ENCODE results near the gene TMEM233. TPM values are rescaled to one million over a fixed set of nuclear protein-coding genes. Genes with fewer than 3 reads are reported as not detected.
"Not testable (repeated sequence)": the region's sequence is repeated elsewhere in the genome, so short reads cannot be mapped to it uniquely, and the experiment has no call there.

Gene TMEM233
- total RNA-seq, 1 experiment from 2014 or later = not detected

DNA sequence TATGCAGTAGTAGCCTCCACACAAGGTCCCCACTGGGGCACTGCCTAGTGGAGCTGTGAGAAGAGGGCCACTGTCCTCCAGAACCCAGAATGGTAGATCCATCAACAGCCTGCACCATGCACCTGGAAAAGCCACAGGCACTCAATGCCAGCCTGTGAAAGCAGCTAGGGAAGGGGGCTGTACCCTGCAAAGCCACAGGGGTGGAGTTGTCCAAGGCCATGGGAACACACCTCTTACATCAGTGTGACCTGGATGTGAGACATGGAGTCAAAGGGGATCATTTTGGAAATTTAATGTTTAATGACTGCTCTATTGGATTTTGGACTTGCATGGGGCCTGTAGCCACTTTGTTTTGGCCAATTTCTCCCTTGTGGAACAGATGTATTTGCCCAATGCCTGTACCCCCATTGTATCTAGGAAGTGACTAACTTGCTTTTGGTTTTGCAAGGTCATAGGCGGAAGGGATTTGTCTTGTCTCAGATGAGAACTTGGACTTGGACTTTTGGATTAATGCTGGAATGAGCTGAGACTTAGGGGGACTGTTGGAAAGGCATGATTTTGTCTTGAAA lies 24.8 kb downstream of the TMEM233 start:
- H3K9me2 ChIP-seq (ENCODE audit: insufficient read depth); DNase-seq (ENCODE audit: low read depth, low spot score); POLR2A ChIA-PET; H3K79me2 ChIP-seq (ENCODE audit: insufficient read depth, low read length); H3K27ac ChIP-seq (ENCODE audit: low read depth, low read length); H3K36me3 ChIP-seq (ENCODE audit: control insufficient read depth in 1 of 2, insufficient read depth in 2 of 2, low read length in 2 of 2); BruUV-seq (replicated peaks); H2AFZ ChIP-seq (ENCODE audit: low read depth, low read length, poor library complexity, severe bottlenecking); ATAC-seq; H3K4me3 ChIP-seq (replicated peaks in 1 of 2; ENCODE audit: low read depth in 1 of 2, low read length in 2 of 2); H3K9me3 ChIP-seq (ENCODE audit: control insufficient read depth in 1 of 2, insufficient read depth in 1 of 2, low read depth in 1 of 2, low read length in 2 of 2); H4K20me1 ChIP-seq (ENCODE audit: insufficient read depth); H3K4me1 ChIP-seq (ENCODE audit: control insufficient read depth in 1 of 2, insufficient read depth in 2 of 2, low read length in 2 of 2); CTCF ChIA-PET; intact Hi-C loops (cut with micrococcal nuclease); H3K9ac ChIP-seq (ENCODE audit: low read length); H3K27me3 ChIP-seq (ENCODE audit: insufficient read depth, low read length); RAD21 ChIA-PET (ENCODE audit: low non-redundant PET in 1 of 2, low total read pairs in 2 of 2, uncharacterized antibody in 2 of 2, unreplicated experiment in 2 of 2); H3K4me2 ChIP-seq (ENCODE audit: low read length): not testable (repeated sequence)

DNA sequence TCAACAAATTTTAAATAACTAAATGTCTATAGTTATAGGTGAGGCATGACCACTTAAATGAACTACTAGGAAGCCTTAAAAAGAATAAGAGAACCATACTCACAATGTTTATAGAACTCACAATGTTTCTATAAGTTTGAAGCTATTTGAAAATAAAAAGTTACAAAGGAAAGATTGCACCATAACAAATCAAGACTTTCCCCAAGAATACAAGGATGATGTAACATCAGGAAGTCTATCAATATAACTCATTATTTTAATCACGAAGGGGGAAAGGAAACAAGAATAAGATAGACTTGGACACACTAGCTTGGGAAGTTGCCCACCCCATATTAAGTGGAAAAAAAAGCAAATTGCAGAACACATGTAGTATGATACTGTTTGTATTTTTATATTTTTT lies 26.9 kb downstream of the TMEM233 start:
- Histone ChIP-seq H3K9ac (ENCODE audit: low read length) (no peak overlapping the region), H3K9me3 (ENCODE audit: control insufficient read depth in 1 of 2, insufficient read depth in 1 of 2, low read depth in 1 of 2, low read length in 2 of 2) (no peaks in the 10 kb centered on the region), H3K9me2 (ENCODE audit: insufficient read depth) (no peaks in the 10 kb centered on the region), H3K36me3 (ENCODE audit: control insufficient read depth in 1 of 2, insufficient read depth in 2 of 2, low read length in 2 of 2) (no peaks in the 10 kb centered on the region), H3K27ac (ENCODE audit: low read depth, low read length) (no peak overlapping the region), H3K27me3 (ENCODE audit: insufficient read depth, low read length) (peaks cover 9% of the 10 kb centered on the region; the same call in 1 of the 2 replicates), H3K4me2 (ENCODE audit: low read length) (no peak overlapping the region), H2AFZ (ENCODE audit: low read depth, low read length, poor library complexity, severe bottlenecking) (no peak overlapping the region), H3K79me2 (ENCODE audit: insufficient read depth, low read length) (no peaks in the 10 kb centered on the region), H3K4me3 (replicated peaks in 1 of 2; ENCODE audit: low read depth in 1 of 2, low read length in 2 of 2) (no peak overlapping the region), H3K4me1 (ENCODE audit: control insufficient read depth in 1 of 2, insufficient read depth in 2 of 2, low read length in 2 of 2) (no peaks in the 10 kb centered on the region), H4K20me1 (ENCODE audit: insufficient read depth) (no peaks in the 10 kb centered on the region)
- intact Hi-C loops (cut with micrococcal nuclease) = no loop called here
- DNase-seq (ENCODE audit: low read depth, low spot score) (no peak), ATAC-seq (no peak)
- TF ChIP-seq RAD21 (IDR thresholded peaks at IDR 0.05; ENCODE audit: low read depth) (no peak), TCF7L2 (IDR thresholded peaks at IDR 0.05; ENCODE audit: borderline replicate concordance, extremely low read depth, insufficient read depth, insufficient read length) (no peak), ZFX (IDR thresholded peaks at IDR 0.05) (no peak), ZNF274 (IDR thresholded peaks at IDR 0.05; ENCODE audit: low read depth, low read length) (no peak), EZH2 (IDR thresholded peaks at IDR 0.05) (no peak), CBX3 (IDR thresholded peaks at IDR 0.05; ENCODE audit: low read depth) (no peak), EZH2phosphoT487 (IDR thresholded peaks at IDR 0.05; ENCODE audit: borderline replicate concordance) (no peak), JUND (IDR thresholded peaks at IDR 0.05) (no peak)
- TF ChIP-seq, protein P1, sequence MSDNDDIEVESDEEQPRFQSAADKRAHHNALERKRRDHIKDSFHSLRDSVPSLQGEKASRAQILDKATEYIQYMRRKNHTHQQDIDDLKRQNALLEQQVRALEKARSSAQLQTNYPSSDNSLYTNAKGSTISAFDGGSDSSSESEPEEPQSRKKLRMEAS (IDR thresholded peaks at IDR 0.05) = no peak
- TF ChIP-seq, protein P2, sequence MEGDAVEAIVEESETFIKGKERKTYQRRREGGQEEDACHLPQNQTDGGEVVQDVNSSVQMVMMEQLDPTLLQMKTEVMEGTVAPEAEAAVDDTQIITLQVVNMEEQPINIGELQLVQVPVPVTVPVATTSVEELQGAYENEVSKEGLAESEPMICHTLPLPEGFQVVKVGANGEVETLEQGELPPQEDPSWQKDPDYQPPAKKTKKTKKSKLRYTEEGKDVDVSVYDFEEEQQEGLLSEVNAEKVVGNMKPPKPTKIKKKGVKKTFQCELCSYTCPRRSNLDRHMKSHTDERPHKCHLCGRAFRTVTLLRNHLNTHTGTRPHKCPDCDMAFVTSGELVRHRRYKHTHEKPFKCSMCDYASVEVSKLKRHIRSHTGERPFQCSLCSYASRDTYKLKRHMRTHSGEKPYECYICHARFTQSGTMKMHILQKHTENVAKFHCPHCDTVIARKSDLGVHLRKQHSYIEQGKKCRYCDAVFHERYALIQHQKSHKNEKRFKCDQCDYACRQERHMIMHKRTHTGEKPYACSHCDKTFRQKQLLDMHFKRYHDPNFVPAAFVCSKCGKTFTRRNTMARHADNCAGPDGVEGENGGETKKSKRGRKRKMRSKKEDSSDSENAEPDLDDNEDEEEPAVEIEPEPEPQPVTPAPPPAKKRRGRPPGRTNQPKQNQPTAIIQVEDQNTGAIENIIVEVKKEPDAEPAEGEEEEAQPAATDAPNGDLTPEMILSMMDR (IDR thresholded peaks at IDR 0.05 in 2 of 3, conservative IDR thresholded peaks at IDR 0.05 in 1 of 3; ENCODE audit: borderline replicate concordance in 1 of 3, insufficient read depth in 1 of 3, low read depth in 2 of 3, low read length in 2 of 3) = no peak
- ChIA-PET CTCF (no interaction called here), POLR2A (no interaction called here), RAD21 (ENCODE audit: low non-redundant PET in 1 of 2, low total read pairs in 2 of 2, uncharacterized antibody in 2 of 2, unreplicated experiment in 2 of 2) (no interaction called here)
- no TSS peak for BruUV-seq (replicated peaks)
